GM12878 (cell line): ENCODE results near the gene MTMR4. TPM values are rescaled to one million over a fixed set of nuclear protein-coding genes. Genes with fewer than 3 reads are reported as not detected.

Source experiments
- ATAC-seq: fragments of 200-7000 bp; cut with Tn5 transposase; 3 replicates; pipeline ENCODE4 v1.9.1; 2020; ENCODE audit warnings: mild to moderate bottlenecking, moderate library complexity
- BruUV-seq: library from RNA; stranded (reverse); fragments of 400-500 nt; replicated peaks from 2 replicates; lab custom pipeline; 2021; lab: Mats Ljungman, UMichigan
- CTCF ChIA-PET: fragments of 300-600 bp; sonication (Branson Sonifier 250); formaldehyde crosslinking; extraction: SDS; loops from one replicate; lab custom pipeline; 2021; ENCODE audit warnings: inconsistent platforms; lab: Yijun Ruan, JAX
- POLR2A ChIA-PET: fragments of 350-600 bp; formaldehyde crosslinking; extraction: SDS; loops from one replicate; lab custom pipeline; 2021; ENCODE audit warnings: inconsistent platforms; lab: Charles Lee
- RAD21 ChIA-PET: fragments of 300-600 bp; sonication (Branson Sonifier 250); formaldehyde crosslinking; loops from one replicate; lab custom pipeline; 2023; ENCODE audit warnings: antibody characterized with exemption; ENCODE audit not compliant: unreplicated experiment; lab: Charles Lee
- SMC1A ChIA-PET: fragments of 300-600 bp; sonication (Branson Sonifier 250); formaldehyde crosslinking; loops from one replicate; lab custom pipeline; 2023; ENCODE audit not compliant: unreplicated experiment, uncharacterized antibody; lab: Charles Lee
- DNase-seq: peaks from one replicate; pipeline ENCODE4 v3.0.0-alpha.2; 2011; ENCODE audit warnings: low read depth, low spot score
- FAIRE-seq: peaks from 3 replicates; lab custom pipeline; 2011; peaks lifted over from hg19 to GRCh38; lab: Jason Lieb, UNC
- H2AFZ ChIP-seq: 2 replicates; pipeline ENCODE4 v1.6.0; 2011; ENCODE audit warnings: low read depth, low read length, control low read depth; ENCODE audit not compliant: control insufficient read depth
- H3K27ac ChIP-seq: 2 replicates; pipeline ENCODE4 v1.5.1; 2011; ENCODE audit warnings: control low read depth; ENCODE audit not compliant: control insufficient read depth, insufficient read depth
- H3K27me3 ChIP-seq, 2 experiments: replicated peaks in 1 of 2; 2 replicates each; pipeline versions ENCODE4 v1.6.0 to v1.6.1; 2011; ENCODE audit warnings: low read length in 1 of 2; ENCODE audit not compliant: control insufficient read depth in 2 of 2, insufficient read depth in 2 of 2
- H3K36me3 ChIP-seq, 2 experiments: 2 replicates each; pipeline ENCODE4 v1.5.1; 2011; ENCODE audit warnings: low read length in 1 of 2; ENCODE audit not compliant: control insufficient read depth in 2 of 2, insufficient read depth in 2 of 2
- H3K4me1 ChIP-seq: 2 replicates; pipeline ENCODE4 v1.6.1; 2011; ENCODE audit warnings: mild to moderate bottlenecking, low read length, moderate library complexity, mixed read lengths; ENCODE audit not compliant: control insufficient read depth, insufficient read depth
- H3K4me2 ChIP-seq: 2 replicates; pipeline ENCODE4 v1.6.0; 2011; ENCODE audit warnings: control low read depth; ENCODE audit not compliant: control insufficient read depth, insufficient read depth
- H3K4me3 ChIP-seq: fragments of 200-600 bp; sonication (generic); 2 replicates; pipeline ENCODE4 v1.5.1; 2016
- H3K79me2 ChIP-seq: 2 replicates; pipeline ENCODE4 v1.6.0; 2011; ENCODE audit warnings: low read length; ENCODE audit not compliant: control insufficient read depth, insufficient read depth
- H3K9ac ChIP-seq: 2 replicates; pipeline ENCODE4 v1.8.0; 2011; ENCODE audit warnings: low read length, control low read depth, mixed read lengths; ENCODE audit not compliant: control insufficient read depth, insufficient read depth
- H3K9me3 ChIP-seq: replicated peaks from 3 replicates; pipeline ENCODE4 v1.5.1; 2011; ENCODE audit warnings: mild to moderate bottlenecking, low read length; ENCODE audit not compliant: control insufficient read depth, insufficient read depth
- H4K20me1 ChIP-seq: 2 replicates; pipeline ENCODE4 v1.6.0; 2011; ENCODE audit not compliant: control insufficient read depth, insufficient read depth
- CBFB ChIP-seq: IDR thresholded peaks from 2 replicates; pipeline ENCODE4 v1.6.1; 2016; ENCODE audit warnings: antibody characterized with exemption, low read depth
- CHD4 ChIP-seq: fragments of 200-600 bp; sonication (generic); IDR thresholded peaks from 2 replicates; pipeline ENCODE4 v1.6.1; 2016; ENCODE audit warnings: mild to moderate bottlenecking
- CREM ChIP-seq: IDR thresholded peaks from 2 replicates; pipeline ENCODE4 v1.6.1; 2014; ENCODE audit warnings: antibody characterized with exemption, low read depth
- E2F4 ChIP-seq: IDR thresholded peaks from 2 replicates; pipeline ENCODE4 v1.6.1; 2012; ENCODE audit warnings: low read depth, low read length, improper control_type of control experiment
- EGR1 ChIP-seq, 2 experiments: IDR thresholded peaks; 1 replicate in 1 of 2; 2 replicates in 1 of 2; pipeline ENCODE4 v1.6.1; 2011 to 2012; ENCODE audit warnings: low read depth in 2 of 2, low read length in 2 of 2, borderline replicate concordance in 1 of 2, mild to moderate bottlenecking in 1 of 2, moderate library complexity in 1 of 2
- ESRRA ChIP-seq: IDR thresholded peaks from 2 replicates; pipeline ENCODE4 v1.6.1; 2012; ENCODE audit warnings: mild to moderate bottlenecking, low read length, improper control_type of control experiment
- MEF2B ChIP-seq: fragments of 450-650 bp; IDR thresholded peaks from 2 replicates; pipeline ENCODE4 v1.6.1; 2018; ENCODE audit warnings: mild to moderate bottlenecking, moderate library complexity; ENCODE audit not compliant: partially characterized antibody, poor library complexity, severe bottlenecking
- NBN ChIP-seq: fragments of 450-650 bp; IDR thresholded peaks from 2 replicates; pipeline ENCODE4 v1.6.1; 2016
- NFIC ChIP-seq: IDR thresholded peaks from 2 replicates; pipeline ENCODE4 v1.6.1; 2012; ENCODE audit warnings: low read depth, mild to moderate bottlenecking, inconsistent platforms, low read length, moderate library complexity
- PML ChIP-seq: IDR thresholded peaks from 2 replicates; pipeline ENCODE4 v1.6.1; 2012; ENCODE audit warnings: low read length, inconsistent platforms
- SMARCA5 ChIP-seq: fragments of 450-650 bp; IDR thresholded peaks from 2 replicates; pipeline ENCODE4 v1.6.1; 2017; ENCODE audit warnings: mild to moderate bottlenecking
- SREBF1 ChIP-seq: IDR thresholded peaks from 2 replicates; pipeline ENCODE4 v1.6.1; 2012; ENCODE audit warnings: mild to moderate bottlenecking, low read length
- STAT1 ChIP-seq: fragments of 450-650 bp; conservative IDR thresholded peaks from 2 replicates; pipeline ENCODE4 v1.6.1; 2014; ENCODE audit warnings: antibody characterized with exemption, mild to moderate bottlenecking
- TCF12 ChIP-seq: IDR thresholded peaks from 2 replicates; pipeline ENCODE4 v1.6.1; 2011; ENCODE audit warnings: low read depth, mild to moderate bottlenecking, low read length
- YBX1 ChIP-seq: fragments of 450-650 bp; IDR thresholded peaks from 2 replicates; pipeline ENCODE4 v1.6.1; 2016; ENCODE audit warnings: antibody characterized with exemption
- YY1 ChIP-seq: IDR thresholded peaks from 2 replicates; pipeline ENCODE4 v1.6.1; 2011; ENCODE audit warnings: low read depth, mild to moderate bottlenecking, low read length
- ZNF592 ChIP-seq: fragments of 450-650 bp; IDR thresholded peaks from 2 replicates; pipeline ENCODE4 v1.6.1; 2017; ENCODE audit warnings: mild to moderate bottlenecking, moderate library complexity
- WGBS: methylation state at CpG from one replicate; pipeline ENCODE4 v1.1.6; 2016; ENCODE audit warnings: low lambda C conversion rate; ENCODE audit not compliant: insufficient replicate concordance, insufficient coverage; ENCODE audit errors: missing lambda C conversion rate; 5-methylcytosine and 5-hydroxymethylcytosine counted together
- in situ Hi-C: fragments of 300-500 bp; cut with MboI; formaldehyde crosslinking; loops from 9 replicates; pipeline ENCODE4 v1.14.3; 2018; ENCODE audit warnings: mixed read lengths
- intact Hi-C: fragments of 100-400 bp; cut with micrococcal nuclease; formaldehyde crosslinking; loops from one replicate; pipeline ENCODE4 v1.14.2; 2022; ENCODE audit not compliant: unreplicated experiment
- polyA plus RNA-seq, 11 experiments: library from polyadenylated mRNA; depleted of rRNA in 4 of 11; unstranded in 6 of 11; stranded (reverse) in 5 of 11; fragments of >200 nt; fragmentation: Nextera tagmentation in 4 of 11; fragmentation: Illumina TruSeq in 1 of 11; extraction: Ambion mirVana in 4 of 11; extraction: Trizol in 1 of 11; gene quantifications; 1 replicate in 1 of 11; 2 replicates in 10 of 11; pipeline versions ENCODE4 v1.2.1 to v1.2.3, GENCODE V29; 2011 to 2016; ENCODE audit warnings: inconsistent platforms in 2 of 11, missing spikeins in 2 of 11, low read depth in 1 of 11
- total RNA-seq, 4 experiments: library from RNA; depleted of rRNA in 3 of 4; stranded (reverse); fragments of >200 nt in 3 of 4; fragmentation: Illumina TruSeq in 1 of 4; extraction: Trizol in 1 of 4; gene quantifications; 2 replicates each; pipeline versions ENCODE4 v1.2.1 to v1.2.3, GENCODE V29; 2013 to 2021
- TF ChIP-seq, protein P1 (sequence below): IDR thresholded peaks from 2 replicates; pipeline ENCODE4 v1.6.1; 2012; ENCODE audit warnings: mild to moderate bottlenecking, low read depth, low read length

The MTMR4 gene
- total and polyA plus RNA-seq, 10 of the 15 experiments (the other 5 are each of a cell fraction or from before 2014, with no cell fraction given), result 12.8 to 127 (median 53.2) TPM

GRCh38 chr17:58508341-58509067, 5.9 kb downstream of the MTMR4 start:
- no peak for FAIRE-seq
- in situ Hi-C loops, result no loop called here
- TF ChIP-seq SREBF1, result no peak
- no peak for TF ChIP-seq STAT1
- no peak for TF ChIP-seq NFIC
- TF ChIP-seq TCF12, result no peak
- TF ChIP-seq, protein P1, sequence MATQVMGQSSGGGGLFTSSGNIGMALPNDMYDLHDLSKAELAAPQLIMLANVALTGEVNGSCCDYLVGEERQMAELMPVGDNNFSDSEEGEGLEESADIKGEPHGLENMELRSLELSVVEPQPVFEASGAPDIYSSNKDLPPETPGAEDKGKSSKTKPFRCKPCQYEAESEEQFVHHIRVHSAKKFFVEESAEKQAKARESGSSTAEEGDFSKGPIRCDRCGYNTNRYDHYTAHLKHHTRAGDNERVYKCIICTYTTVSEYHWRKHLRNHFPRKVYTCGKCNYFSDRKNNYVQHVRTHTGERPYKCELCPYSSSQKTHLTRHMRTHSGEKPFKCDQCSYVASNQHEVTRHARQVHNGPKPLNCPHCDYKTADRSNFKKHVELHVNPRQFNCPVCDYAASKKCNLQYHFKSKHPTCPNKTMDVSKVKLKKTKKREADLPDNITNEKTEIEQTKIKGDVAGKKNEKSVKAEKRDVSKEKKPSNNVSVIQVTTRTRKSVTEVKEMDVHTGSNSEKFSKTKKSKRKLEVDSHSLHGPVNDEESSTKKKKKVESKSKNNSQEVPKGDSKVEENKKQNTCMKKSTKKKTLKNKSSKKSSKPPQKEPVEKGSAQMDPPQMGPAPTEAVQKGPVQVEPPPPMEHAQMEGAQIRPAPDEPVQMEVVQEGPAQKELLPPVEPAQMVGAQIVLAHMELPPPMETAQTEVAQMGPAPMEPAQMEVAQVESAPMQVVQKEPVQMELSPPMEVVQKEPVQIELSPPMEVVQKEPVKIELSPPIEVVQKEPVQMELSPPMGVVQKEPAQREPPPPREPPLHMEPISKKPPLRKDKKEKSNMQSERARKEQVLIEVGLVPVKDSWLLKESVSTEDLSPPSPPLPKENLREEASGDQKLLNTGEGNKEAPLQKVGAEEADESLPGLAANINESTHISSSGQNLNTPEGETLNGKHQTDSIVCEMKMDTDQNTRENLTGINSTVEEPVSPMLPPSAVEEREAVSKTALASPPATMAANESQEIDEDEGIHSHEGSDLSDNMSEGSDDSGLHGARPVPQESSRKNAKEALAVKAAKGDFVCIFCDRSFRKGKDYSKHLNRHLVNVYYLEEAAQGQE, result no peak
- TF ChIP-seq MEF2B, result no peak
- no peak for TF ChIP-seq CBFB
- no peak for TF ChIP-seq E2F4
- no peak for TF ChIP-seq SMARCA5
- TF ChIP-seq CHD4, result no peak
- TF ChIP-seq YY1, result no peak
- no peak for TF ChIP-seq CREM
- no peak for TF ChIP-seq NBN
- no peak for TF ChIP-seq EGR1 (IDR thresholded peaks at IDR 0.05; ENCODE audit: borderline replicate concordance in 1 of 2, low read depth in 2 of 2, low read length in 2 of 2)
- no peak for TF ChIP-seq YBX1
- no peak for TF ChIP-seq ZNF592
- no peak for TF ChIP-seq ESRRA
- no peak for TF ChIP-seq PML

More at GRCh38 chr17:58508341-58509067, 5.9 kb downstream of the MTMR4 start:
- H3K9me3 ChIP-seq, result no peaks in the 10 kb centered on the region; the same call in 2 of the 3 replicates
- ChIA-PET POLR2A (no interaction called here), RAD21 (interaction anchor here (1.1 kb wide), 1 partner anchor 164 kb away, joined by 3 read pairs; no protein-coding TSS in a partner anchor), CTCF (no interaction called here), SMC1A (no interaction called here)
- H3K4me3 ChIP-seq, result no peak overlapping the region
- peaks cover 36 to 57% of the 10 kb centered on the region in 2 experiments for H3K36me3 ChIP-seq
- no peak overlapping the region for H2AFZ ChIP-seq
- intact Hi-C loops, result no loop called here
- no peaks in the 10 kb centered on the region for H3K27me3 ChIP-seq
- peaks cover 32% of the 10 kb centered on the region for H3K4me1 ChIP-seq
- H3K79me2 ChIP-seq, result peaks cover 31% of the 10 kb centered on the region
- no peak overlapping the region for H3K9ac ChIP-seq
- ATAC-seq, result no peak
- DNase-seq, result no peak
- WGBS, result 90% methylated on average over 10 of the region's 10 CpGs
- peaks cover 2% of the 10 kb centered on the region; the same call in 1 of the 2 replicates for H4K20me1 ChIP-seq
- H3K27ac ChIP-seq, result no peak overlapping the region
- BruUV-seq, result no TSS peak
- no peak overlapping the region for H3K4me2 ChIP-seq
